GM21576 (cell line): Measurements from ENCODE around the gene C14orf93.

ENCODE experiments used
- ATAC-seq: cut with Tn5 transposase; IDR thresholded peaks from one replicate; pipeline ENCODE4 v1.9.1; 2021; ENCODE audit warnings: mild to moderate bottlenecking, moderate library complexity; ENCODE audit not compliant: unreplicated experiment

C14orf93 gene

GRCh38 chr14:23009939-23010726 is at the start of gene C14orf93:
TSS of gene C14orf93 (minus strand) at chr14:23010143. CDS start at chr14:22999023, 11,120 bp downstream.
- no peak for ATAC-seq

GRCh38 chr14:23058654-23059504 is 48.9 kb upstream of the C14orf93 start:
- ATAC-seq, result no peak

- peak; percentile 55 for ATAC-seq
Measured at GRCh38 chr14:23057757-23058653, 48.1 kb upstream of the C14orf93 start.

GRCh38 chr14:23056956-23057756 is 47.2 kb upstream of the C14orf93 start, which contains the start of gene CDH24:
TSS of gene CDH24 (minus strand) at chr14:23057520. CDS start at chr14:23055733, 1,787 bp downstream.
- ATAC-seq, result no peak

GRCh38 chr14:23056145-23056955 is 46.4 kb upstream of the C14orf93 start:
- peak; percentile 45 for ATAC-seq

GRCh38 chr14:23055621-23056144 is 45.7 kb upstream of the C14orf93 start:
- ATAC-seq, result no peak

GRCh38 chr14:23055147-23055550 is 45.2 kb upstream of the C14orf93 start:
- no peak for ATAC-seq

- no peak for ATAC-seq
Measured at GRCh38 chr14:23054000-23054811, 44.3 kb upstream of the C14orf93 start.

GRCh38 chr14:23053426-23053825 is 43.5 kb upstream of the C14orf93 start:
- ATAC-seq, result no peak

- ATAC-seq, result no peak
Measured at GRCh38 chr14:23052671-23053070, 42.7 kb upstream of the C14orf93 start.

- ATAC-seq, result no peak
Measured at GRCh38 chr14:23052182-23052623, 42.3 kb upstream of the C14orf93 start.

GRCh38 chr14:23051141-23052057 is 41.5 kb upstream of the C14orf93 start:
- no peak for ATAC-seq

GRCh38 chr14:23049011-23049410 is 39.1 kb upstream of the C14orf93 start:
- no peak for ATAC-seq

GRCh38 chr14:23047751-23048693 is 38.1 kb upstream of the C14orf93 start:
- ATAC-seq, result no peak

- no peak for ATAC-seq
Measured at GRCh38 chr14:23047034-23047634, 37.2 kb upstream of the C14orf93 start.
